GM18526 (cell line): Measurements from ENCODE around the gene NOTCH4.

Experiments
- POLR2A ChIP-seq: IDR thresholded peaks from 3 replicates; pipeline ENCODE4 v1.6.1; 2011; ENCODE audit not compliant: insufficient read length; ENCODE audit errors: extremely low read depth

Gene NOTCH4

DNA sequence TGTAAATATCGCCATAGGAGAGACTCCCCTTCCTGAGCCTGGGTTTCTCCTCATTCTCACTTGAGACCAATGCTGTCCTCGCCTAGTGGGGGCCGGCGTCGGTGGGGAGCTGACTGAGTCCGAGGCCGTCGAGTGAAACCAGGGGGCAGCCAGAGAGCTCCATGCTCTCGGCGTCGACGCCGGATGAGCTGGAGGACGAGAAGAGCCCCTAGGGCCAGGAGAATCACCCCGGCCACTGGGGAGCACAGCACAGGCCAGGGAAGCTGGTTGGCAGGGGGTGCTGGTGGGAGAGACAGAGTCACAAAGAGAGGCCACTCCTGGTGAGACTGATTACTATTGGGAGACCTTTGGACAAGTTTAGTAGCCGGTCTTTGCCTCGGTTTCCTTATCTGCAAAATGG, 25.0 kb downstream of the NOTCH4 start:
- no peak for TF ChIP-seq POLR2A

DNA sequence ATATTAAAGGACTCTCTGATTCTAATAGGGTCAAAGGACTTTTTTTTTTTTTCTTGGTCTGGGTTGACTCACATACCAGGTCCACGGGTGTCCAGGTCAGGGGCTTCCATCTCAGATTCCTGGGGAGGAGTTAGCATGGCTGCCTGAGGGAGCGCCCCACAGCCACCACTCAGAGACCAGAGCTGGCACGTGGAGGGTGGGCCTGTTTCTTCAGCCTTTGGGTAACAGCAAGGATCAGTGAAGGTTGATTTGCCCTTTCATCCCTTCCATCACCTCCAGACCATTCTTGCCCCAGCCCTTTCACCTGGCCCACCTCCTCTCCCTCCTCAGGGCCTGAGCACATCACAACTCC, 25.5 kb downstream of the NOTCH4 start:
- TF ChIP-seq POLR2A: no peak

DNA sequence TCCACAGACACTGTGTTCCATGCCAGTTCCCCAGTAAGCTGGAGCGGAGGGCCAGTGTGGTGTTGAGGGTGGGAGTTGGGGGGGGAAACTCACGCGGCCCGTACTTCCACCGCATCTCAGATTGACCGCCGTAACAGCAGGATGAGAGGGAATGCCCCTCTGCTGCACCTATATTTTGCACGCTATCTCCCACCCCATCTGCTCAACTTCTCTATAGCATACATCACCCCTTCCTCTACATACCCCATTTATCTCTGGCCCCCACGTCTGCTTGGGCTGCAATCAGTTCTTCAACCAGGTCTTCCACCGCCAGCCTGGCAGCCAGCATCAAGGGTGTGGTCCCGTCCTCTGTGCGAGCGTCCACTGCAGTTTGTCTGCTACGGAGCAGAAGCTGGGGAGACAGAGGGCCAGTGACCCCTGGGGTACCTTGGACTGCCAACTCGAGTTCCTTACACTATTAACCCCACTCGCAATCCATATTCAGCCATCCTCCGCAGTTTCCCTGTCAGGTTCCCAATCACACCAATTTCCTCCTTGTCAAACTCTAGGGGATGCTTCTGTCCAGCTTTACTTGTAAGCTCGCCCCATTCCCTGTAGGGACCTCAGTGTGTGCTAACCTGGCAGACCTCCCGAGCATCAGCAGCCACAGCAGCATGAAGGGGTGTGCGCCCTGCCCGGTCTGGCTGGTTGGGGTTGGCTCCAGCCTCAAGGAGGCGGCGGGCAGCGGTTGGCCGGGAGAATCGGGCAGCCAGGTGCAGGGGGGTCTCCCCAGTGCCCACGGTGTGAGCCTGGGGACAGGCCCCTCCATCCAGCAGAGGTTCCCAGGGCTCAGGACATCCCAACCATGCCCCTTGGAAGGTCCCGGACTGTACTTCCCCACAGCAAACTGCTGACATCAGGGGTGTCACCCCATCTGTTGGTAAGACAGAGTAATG, 26.9 kb downstream of the NOTCH4 start:
- TF ChIP-seq POLR2A: no peak

DNA sequence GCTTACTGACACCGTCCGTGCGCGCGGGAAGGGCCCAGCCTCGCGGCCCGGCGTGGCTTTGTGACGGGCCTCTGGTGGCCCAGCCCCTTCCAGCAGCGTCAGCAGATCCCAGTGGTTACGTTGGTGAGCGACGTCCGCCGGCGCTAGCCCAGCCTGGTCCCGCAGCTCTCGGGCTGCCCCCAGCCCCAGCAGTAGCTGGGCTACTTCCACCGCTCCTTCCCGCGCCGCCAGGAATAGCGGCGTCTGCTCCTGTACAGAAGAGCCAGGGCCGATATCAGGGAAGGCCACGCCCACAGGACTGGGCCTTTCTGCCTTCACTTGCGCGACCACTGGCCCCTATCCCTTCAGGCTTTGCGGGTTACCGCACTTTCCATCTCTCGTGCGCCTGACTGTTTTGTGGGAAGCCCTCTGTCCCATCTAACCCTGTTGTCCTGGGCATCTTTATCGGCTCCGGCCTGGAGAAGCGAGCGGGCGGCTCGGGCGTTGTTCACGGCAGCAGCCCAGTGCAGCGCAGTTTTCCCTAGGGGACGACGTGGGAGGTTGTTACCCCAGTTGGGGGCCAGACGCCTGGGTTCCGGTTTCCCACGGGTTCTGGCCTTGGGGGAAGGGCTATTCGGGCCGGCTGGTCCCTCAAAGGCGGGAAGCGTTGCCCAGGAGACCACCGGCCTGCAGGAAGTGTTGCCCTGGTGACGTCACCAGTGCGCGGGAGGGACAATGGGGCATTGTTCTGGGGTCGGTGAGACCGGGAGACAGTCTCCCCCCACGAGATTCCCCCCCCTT, 27.8 kb downstream of the NOTCH4 start:
- peak; percentile 91 for TF ChIP-seq POLR2A

DNA sequence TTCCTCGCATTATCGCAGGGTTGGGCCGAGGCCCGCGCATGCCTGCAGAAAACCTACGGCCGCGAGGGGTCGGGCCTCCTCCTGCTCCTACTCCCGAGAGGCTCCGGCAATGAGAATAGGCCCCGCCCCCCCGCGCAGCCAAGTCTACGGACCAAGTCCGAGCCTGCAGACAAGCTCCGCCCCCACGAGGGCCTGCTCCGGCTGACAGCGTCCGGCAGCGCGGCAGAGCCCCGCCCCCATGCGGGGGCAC, 28.3 kb downstream of the NOTCH4 start:
- TF ChIP-seq POLR2A: no peak

DNA sequence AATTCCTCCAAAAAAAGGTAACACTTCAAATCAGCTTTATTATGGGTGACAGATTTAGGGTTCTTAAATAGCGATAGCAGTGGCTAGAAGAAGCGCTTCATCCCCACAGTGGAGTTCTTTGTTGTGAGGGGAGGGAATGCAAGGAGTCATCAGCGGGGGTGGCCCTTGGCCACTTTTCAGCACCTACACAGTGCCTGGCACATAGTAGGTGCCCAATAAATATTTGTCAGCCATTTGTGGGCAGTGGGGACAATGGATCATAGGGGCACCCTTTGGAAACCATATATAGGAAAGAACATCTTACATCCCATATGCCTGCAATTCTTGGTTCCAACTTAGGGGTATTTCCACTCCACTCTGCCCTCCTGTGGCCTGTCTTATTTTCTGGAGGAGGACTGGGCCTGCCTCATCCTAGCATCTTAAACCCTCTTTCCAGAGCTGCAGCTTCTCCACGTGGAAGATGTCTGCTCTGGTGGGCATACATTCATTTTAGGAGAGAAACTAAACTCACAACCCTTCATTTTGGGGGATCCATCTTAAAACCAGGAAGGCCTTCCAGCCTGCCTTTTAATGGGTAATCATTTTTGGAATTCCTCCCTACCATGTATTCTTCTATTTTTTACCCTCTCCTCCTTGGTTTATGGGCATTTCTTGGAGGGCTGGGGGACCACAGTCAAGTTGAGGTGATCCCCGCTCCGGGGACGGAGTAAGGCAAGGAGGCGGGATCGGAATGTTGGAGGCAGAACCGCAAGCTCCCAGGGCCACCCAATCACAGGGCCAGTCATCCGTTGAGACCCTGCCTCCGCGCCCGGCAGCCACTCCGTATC, 28.8 kb downstream of the NOTCH4 start:
- peak; percentile 62 for TF ChIP-seq POLR2A

DNA sequence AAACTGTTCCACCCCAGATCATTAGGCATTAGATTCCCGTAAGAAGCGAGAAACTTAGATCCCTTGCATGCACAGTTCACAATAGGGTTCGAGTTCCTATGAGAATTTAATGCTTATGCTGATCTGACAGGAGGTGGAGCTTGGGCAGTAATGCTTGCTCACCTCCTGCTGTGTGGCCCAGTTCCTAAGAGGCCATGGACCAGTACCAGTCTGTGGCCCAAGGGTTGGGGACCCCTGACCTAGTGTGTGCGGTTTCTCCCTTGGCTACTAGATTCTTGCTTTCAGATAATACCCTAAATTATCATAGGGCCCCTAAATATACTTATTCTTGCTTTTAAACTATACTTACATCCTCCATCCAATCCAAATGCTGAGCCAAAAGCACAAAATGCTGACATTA, 29.5 kb downstream of the NOTCH4 start:
- no peak for TF ChIP-seq POLR2A

DNA sequence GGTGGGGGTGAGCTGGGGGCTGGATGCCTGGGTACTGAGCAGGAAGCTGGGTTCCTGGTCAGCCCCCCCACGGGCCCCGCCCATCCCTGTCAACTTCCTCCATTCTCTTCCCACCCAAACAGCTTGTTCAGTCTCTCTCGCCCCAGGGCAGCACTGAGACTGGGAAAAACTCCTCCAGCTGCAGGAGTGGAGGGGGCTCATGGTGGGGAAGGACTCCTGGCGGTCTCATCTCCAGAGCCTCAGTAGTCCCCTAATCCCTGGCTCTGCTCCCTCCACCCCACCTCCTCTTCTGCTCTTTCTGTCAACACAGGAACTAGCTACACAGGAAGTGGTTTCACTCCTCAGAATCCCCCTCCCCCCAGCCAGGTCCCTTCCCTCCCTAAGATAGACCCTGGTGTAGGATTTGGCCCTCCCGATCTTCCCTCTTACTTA, 31.2 kb downstream of the NOTCH4 start, which contains the start of gene GPSM3:
Gene GPSM3, minus strand, starts transcription at position 36 of the 432 bp plus-strand sequence. CDS start 130 bp downstream, outside the sequence.
- TF ChIP-seq POLR2A: peak; percentile 49

DNA sequence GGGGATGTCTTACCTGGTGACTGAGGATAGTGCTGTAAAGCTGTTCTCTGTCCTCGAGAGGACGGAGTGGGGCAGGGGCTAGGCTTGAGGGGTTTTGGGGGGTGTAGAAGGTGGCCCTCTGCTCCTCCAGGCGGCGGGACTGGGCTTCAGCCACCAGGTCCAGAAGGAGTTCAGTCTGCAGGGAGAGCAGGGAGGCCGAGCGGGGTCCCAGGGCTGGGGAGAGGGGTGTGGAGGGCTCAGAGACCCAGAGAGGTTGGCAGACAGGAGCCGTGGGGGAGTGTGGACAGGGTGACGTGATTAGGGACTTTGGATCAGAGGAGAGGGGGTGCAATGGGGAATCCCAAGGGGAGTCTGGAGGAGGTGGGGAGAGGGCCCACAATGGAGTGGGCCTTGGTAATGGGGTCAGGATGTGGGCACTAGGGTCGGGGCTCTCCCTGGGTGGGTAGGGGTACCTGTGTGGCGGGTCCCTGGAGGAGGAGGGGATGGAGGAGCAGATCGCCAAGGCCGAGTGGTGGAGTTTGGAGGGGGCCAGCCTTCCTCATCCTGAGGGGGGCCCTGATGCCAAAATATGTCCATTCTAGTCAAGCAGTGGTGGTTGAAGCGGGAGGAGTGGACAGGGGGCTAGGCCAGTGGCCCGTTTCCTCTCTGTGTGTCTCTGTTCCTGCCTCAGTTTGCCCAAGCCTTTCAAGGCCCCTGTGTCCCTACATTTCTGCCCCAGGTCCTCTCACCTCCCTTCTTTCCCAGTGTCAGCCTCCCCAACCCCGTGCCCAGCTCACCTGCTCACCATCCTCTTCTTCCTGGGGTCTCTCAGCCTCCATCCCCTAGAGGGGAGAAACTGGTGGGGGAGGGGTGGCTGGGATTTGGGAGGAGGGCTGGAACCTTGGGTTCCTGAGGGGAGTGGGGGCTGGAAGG, 31.9 kb downstream of the NOTCH4 start:
- no peak for TF ChIP-seq POLR2A

DNA sequence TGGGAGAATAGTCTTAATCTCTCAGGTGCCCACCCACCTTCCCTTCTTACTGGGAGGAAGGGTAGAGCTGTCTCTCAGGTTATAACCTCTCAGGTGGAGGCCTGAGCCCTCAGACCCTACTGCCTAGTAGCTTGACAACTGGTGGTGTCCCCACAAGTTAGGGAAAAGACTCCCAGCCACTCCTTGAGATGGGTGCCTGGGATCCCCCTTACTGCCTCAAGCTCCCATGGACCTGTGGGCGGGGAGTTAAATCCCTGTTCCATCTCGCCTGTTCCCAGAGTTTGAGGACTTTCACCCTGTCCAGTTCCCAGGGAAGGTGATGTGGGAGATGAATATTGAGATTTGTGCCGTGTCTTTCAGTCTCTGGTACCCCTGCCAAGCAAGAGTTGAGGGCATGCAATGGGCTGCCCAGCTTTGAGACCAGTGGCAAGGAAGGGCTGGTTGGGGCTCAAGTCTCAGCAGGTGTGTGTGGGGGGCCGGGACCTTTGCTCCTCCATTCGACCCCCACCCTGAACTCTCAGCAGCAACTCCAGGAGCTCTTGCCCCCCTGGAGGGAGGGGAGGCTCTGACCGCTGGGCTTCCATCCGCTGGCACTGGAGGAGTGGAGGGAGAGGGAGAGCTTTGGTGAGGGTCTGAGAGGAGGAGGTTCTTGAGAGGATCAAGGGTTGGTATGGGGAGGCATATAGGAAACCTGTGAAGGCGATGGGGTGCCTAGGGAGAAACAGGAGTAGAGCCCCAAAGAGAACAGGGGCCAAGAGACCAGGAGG, 32.8 kb downstream of the NOTCH4 start:
- TF ChIP-seq POLR2A: no peak

DNA sequence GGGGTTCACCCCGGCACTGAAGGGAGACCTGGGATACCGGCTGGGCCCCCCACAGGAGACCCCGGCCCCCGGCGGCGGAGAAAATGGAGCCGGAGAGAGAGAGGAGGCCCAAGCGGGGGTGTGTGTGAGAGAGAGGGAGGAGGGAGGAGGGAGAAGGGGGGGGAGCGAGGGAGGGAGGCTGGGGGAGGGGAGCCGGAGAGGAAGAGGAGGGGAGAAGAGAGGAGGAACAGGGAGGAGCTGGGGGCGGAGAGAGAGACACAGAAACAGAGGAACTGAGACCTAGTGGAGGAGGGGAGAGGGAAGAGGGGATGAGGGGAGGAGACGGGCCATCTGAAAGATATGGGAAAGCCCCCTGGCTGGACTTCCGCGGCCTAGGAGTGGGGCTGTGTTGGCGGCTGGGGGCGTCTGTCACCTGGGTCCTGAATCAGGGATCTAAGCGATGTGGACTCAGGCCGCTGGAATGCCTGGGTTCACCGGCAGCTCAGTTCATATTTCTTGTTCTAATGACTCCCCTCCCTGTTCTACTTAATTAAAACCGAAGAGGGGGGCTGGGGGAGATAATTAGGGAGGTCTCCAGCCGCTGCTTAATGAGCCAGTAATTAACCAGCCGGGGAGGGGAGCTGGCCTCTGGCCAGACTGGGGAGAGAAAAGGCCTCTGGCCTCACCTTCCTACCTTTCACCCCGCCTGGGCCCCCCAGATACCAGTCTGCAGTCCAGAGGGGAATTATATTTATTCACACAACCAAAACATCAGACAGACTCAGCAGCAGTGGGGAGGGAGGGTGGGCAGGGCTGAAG, 33.6 kb downstream of the NOTCH4 start, which contains the start of gene PBX2:
Gene PBX2, minus strand, starts transcription at position 149 of the 798 bp plus-strand sequence. CDS start 287 bp downstream, outside the sequence.
- peak; percentile 74 for TF ChIP-seq POLR2A

DNA sequence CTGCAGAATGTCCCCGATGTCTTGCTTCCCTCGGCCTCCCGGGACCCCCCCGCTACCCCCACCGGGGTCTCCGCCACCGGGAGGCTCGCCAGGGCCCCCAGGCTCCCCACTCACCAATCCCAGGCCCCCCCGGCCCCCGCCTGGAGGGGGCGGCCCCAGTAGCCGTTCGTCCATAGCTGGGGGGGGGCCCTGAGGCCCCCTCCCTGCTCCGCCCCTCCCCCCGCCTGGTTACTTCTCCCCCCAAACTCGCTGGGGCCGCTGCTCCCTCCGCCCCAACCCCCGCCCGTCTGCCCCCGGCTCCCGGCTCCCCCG, 34.2 kb downstream of the NOTCH4 start:
- TF ChIP-seq POLR2A: no peak
